Esophagus muscularis mucosa (tissue), 4 donors: Measurements from ENCODE around the gene NGEF. TPM values are rescaled to one million over a fixed set of nuclear protein-coding genes. Genes with fewer than 3 reads are reported as not detected.
"Not testable (repeated sequence)": the region's sequence is repeated elsewhere in the genome, so short reads cannot be mapped to it uniquely, and the experiment has no call there.

Source experiments
- DNase-seq: peaks from one replicate; pipeline ENCODE4 v3.0.0-alpha.2; 2017; ENCODE audit errors: extremely low spot score
- H3K27ac ChIP-seq, 4 donors: fragments of 200-600 bp; sonication (generic); replicated peaks in 1 of 4; 1 replicate in 3 of 4; 2 replicates in 1 of 4; pipeline ENCODE4 v1.5.1; 2016 to 2019; ENCODE audit warnings: mild to moderate bottlenecking in 1 of 4
- H3K27me3 ChIP-seq, 4 donors: fragments of 200-600 bp; sonication (generic); one replicate each; pipeline versions ENCODE4 v1.5.1 to v1.6.0; 2016 to 2019
- H3K36me3 ChIP-seq, 4 donors: fragments of 200-600 bp; sonication (generic); one replicate each; pipeline ENCODE4 v1.5.1; 2016 to 2019
- H3K4me1 ChIP-seq, 4 donors: fragments of 200-600 bp; sonication (generic); one replicate each; pipeline ENCODE4 v1.5.1; 2016 to 2019
- H3K4me3 ChIP-seq, 4 donors: fragments of 200-600 bp; sonication (generic); 1 replicate in 2 of 4; 2 replicates in 2 of 4; pipeline ENCODE4 v1.5.1; 2016 to 2019; ENCODE audit warnings: mild to moderate bottlenecking in 4 of 4, moderate library complexity in 1 of 4
- H3K9me3 ChIP-seq, 4 donors: fragments of 200-600 bp; sonication (generic); 1 replicate in 3 of 4; 2 replicates in 1 of 4; pipeline ENCODE4 v1.5.1; 2016 to 2019
- CTCF ChIP-seq, 3 experiments: fragments of 200-600 bp in 2 of 3; fragments of 450-650 bp in 1 of 3; sonication (generic) in 2 of 3; IDR thresholded peaks; one replicate each; pipeline ENCODE4 v1.5.1; 2017 to 2019; ENCODE audit warnings: antibody characterized with exemption in 3 of 3, mild to moderate bottlenecking in 2 of 3, moderate library complexity in 1 of 3
- EP300 ChIP-seq: sonication (generic); formaldehyde crosslinking; IDR thresholded peaks from one replicate; pipeline ENCODE4 v1.6.1; 2017; ENCODE audit warnings: antibody characterized with exemption
- POLR2A ChIP-seq: fragments of 450-650 bp; IDR thresholded peaks from one replicate; pipeline ENCODE4 v1.6.1; 2017; ENCODE audit warnings: antibody characterized with exemption, moderate library complexity, mild to moderate bottlenecking, low read depth
- POLR2AphosphoS5 ChIP-seq, 2 donors: sonication (generic); formaldehyde crosslinking; IDR thresholded peaks; one replicate each; pipeline ENCODE4 v1.6.1; 2017; ENCODE audit warnings: antibody characterized with exemption in 2 of 2
- WGBS: methylation state at CpG from one replicate; pipeline ENCODE4 v1.1.5; 2018; 5-methylcytosine and 5-hydroxymethylcytosine counted together
- intact Hi-C: fragments of 100-400 bp; cut with DNase I; formaldehyde crosslinking; loops from one replicate; pipeline ENCODE4 v1.15.1; 2023
- total RNA-seq, 4 donors: library from RNA; depleted of rRNA; stranded (reverse); fragments of >200 nt; gene quantifications; one replicate each; pipeline versions ENCODE4 v1.1.0 to v1.2.1, GENCODE V29; 2016

The NGEF gene
- total RNA-seq, 4 donors from 2014 or later: 0.33 to 0.98 (median 0.52) TPM; not detected in 1

- intact Hi-C loops: loop anchor here (10.0 kb wide), 1 partner anchor 452 kb away; no protein-coding TSS in a partner anchor
- TF ChIP-seq POLR2AphosphoS5 (IDR thresholded peaks at IDR 0.05): no peak
- no peak for TF ChIP-seq POLR2A
- TF ChIP-seq EP300: no peak
- TF ChIP-seq CTCF (IDR thresholded peaks at IDR 0.05): no peak
- Histone ChIP-seq H3K9me3 (no peaks in the 10 kb centered on the region), H3K4me3 (no peak overlapping the region), H3K27ac (no peak overlapping the region), H3K36me3 (no peaks in the 10 kb centered on the region), H3K4me1 (peaks cover 19 to 28% (median 21%) of the 10 kb centered on the region in 4 donors), H3K27me3 (peaks cover 0 to 28% (median 0%) of the 10 kb centered on the region in 4 donors)
- no peak for DNase-seq
- WGBS: 80% methylated on average over 5 of the region's 6 CpGs
Observed at GRCh38 chr2:233056961-233057605, 44.0 kb upstream of the NGEF start.

GRCh38 chr2:233055362-233055761 is 42.3 kb upstream of the NGEF start:
- H3K27me3 ChIP-seq: peaks cover 0 to 40% (median 2%) of the 10 kb centered on the region in 4 donors
- H3K27ac ChIP-seq: no peak overlapping the region
- intact Hi-C loops: loop anchor here (10.0 kb wide), 1 partner anchor 451 kb away; no protein-coding TSS in a partner anchor

GRCh38 chr2:233053928-233054784 is 41.1 kb upstream of the NGEF start:
- peak; percentile 47 to 77 (median 72) for TF ChIP-seq CTCF (IDR thresholded peaks at IDR 0.05)
- no peak for TF ChIP-seq EP300
- 32% methylated on average over 20 of the region's 22 CpGs for WGBS
- H3K27me3 ChIP-seq: peaks cover 0 to 40% (median 2%) of the 10 kb centered on the region in 4 donors
- no peaks in the 10 kb centered on the region for H3K9me3 ChIP-seq
- DNase-seq: no peak
- H3K27ac ChIP-seq: no peak overlapping the region
- H3K4me1 ChIP-seq: peaks cover 1 to 12% (median 4%) of the 10 kb centered on the region in 4 donors
- no peak overlapping the region for H3K4me3 ChIP-seq
- intact Hi-C loops: loop anchor here (10.0 kb wide), 1 partner anchor 449 kb away; no protein-coding TSS in a partner anchor
- no peaks in the 10 kb centered on the region for H3K36me3 ChIP-seq

More at GRCh38 chr2:233055362-233055761, 42.3 kb upstream of the NGEF start:
- TF ChIP-seq EP300 (no peak), CTCF (IDR thresholded peaks at IDR 0.05) (no peak), POLR2A (no peak), POLR2AphosphoS5 (IDR thresholded peaks at IDR 0.05) (no peak)
- Histone ChIP-seq H3K36me3 (no peaks in the 10 kb centered on the region), H3K4me1 (peaks cover 4 to 18% (median 11%) of the 10 kb centered on the region in 4 donors), H3K9me3 (no peaks in the 10 kb centered on the region), H3K4me3 (no peak overlapping the region)
- DNase-seq: no peak
- 100% methylated on average over 2 of the region's 2 CpGs for WGBS

- intact Hi-C loops: loop anchor here (10.0 kb wide), 1 partner anchor 448 kb away; no protein-coding TSS in a partner anchor
- not testable (repeated sequence) for H3K27ac ChIP-seq, DNase-seq, H3K4me3 ChIP-seq, H3K9me3 ChIP-seq, H3K36me3 ChIP-seq, H3K4me1 ChIP-seq
- H3K27me3 ChIP-seq: peaks cover 0 to 40% (median 2%) of the 10 kb centered on the region in 4 donors
- 95% methylated on average over 4 of the region's 4 CpGs for WGBS
Observed at GRCh38 chr2:233052517-233052916, 39.5 kb upstream of the NGEF start.
